ENCODE measurements around the gene DNAJB7.
A peak's percentile ranks its signal among the peaks of the same experiment; 100 is the strongest.
"Not testable (repeated sequence)": the region's sequence is repeated elsewhere in the genome, so short reads cannot be mapped to it uniquely, and the experiment has no call there.

DNAJB7 gene

DNA sequence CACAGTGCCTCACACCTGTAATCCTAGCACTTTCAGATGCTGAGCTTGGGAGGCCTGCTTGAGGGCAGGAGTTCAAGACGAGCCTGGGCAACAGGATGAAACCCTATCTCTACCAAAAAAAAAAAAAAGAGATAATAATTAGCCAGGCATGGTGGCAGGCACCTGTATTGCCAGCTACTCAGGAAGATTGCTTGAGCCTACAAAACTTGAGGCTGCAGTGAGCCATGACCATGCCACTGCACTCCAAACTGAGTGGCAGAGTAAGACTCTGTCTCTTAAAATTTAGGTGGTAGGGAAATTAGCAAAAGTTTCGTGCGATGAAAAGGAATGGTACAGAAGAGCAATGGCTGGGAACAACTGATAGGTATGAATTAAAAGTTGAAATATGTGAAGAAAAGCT lies 23.4 kb downstream of the DNAJB7 start:
- no peak for DNase-seq

DNA sequence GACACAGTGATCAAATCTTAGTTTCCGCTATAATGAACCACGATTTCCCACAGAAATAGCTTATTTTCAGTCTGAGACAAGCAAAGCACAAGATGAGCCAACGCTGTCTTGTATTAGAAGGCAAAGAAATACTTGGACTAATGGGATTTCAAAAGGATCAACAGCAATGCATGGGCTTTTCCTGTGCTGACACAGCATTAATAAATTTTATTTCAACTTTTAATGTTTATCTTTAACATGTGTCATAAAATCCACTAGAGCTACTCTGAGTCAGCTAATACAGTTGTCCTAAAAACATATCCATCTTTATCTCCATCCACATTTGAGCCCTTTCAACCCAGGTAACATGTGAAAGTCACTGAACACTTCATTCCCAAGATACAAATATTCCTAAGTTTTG lies 27.3 kb downstream of the DNAJB7 start:
- no peak for DNase-seq

- DNase-seq = no peak
Measured at GRCh38 chr22:40829131-40829530, 32.8 kb downstream of the DNAJB7 start.

DNA sequence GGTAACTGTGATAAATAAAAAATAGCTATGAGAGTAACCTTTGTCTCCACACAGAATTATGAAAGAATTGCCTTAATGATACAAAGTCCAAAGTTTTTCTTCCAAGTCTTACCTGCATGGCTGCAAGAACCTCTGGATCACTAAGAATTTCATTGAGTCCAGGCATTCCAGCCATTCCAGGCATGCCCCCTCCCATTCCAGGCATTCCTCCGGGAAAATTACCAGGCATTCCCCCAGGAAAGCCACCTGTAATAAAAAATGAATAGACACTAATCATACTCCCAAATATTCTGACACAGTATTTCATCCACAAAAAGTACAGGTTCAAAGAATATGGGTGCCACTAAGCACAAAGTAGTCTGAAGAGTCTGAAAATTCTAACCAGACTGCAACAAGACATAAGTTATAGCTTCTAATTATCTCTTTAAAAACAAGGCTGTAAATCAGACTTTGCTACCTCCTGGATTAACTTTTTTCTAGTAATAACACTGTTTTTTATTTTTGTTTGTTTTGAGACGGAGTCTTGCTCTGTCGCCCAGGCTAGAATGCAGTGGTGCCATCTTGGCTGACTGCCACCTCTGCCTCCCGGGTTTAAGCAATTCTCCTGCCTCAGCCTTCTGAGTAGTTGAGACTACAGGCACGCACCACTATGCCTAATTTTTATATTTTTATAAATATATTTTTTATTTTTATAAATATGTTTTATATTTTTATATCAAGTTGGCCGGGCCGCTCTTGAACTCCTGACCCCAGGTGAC lies 34.8 kb downstream of the DNAJB7 start:
- no peak for DNase-seq

GRCh38 chr22:40826292-40826691 lies 35.6 kb downstream of the DNAJB7 start:
- not testable (repeated sequence) for DNase-seq

- DNase-seq = no peak
Measured at GRCh38 chr22:40823426-40823825, 38.5 kb downstream of the DNAJB7 start.

DNA sequence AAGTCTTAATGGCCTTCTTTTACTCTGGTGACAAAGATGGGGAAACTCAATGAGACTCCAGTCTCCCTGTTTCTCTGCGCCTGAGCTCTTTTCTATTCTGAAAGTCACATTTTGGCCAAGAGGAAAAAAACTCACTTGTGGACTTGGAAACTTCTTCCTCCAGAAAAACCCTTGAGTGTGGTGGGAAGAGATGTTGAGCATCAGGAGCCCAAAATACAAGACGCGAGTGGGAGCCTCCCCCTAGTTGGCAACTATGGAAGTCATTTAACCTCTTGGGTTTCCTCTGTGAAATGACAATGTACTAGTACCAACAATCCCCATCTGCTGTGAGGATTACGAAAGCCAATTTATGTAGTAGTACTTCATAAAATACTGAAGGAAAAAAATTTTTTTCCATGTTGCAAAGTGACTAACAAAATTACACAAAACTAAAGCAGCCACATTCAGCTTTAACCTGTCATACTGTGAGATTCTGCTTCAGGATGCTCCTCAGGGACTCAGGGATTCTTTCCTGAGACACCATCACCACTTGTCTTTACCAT lies 42.2 kb downstream of the DNAJB7 start:
- no peak for DNase-seq

GRCh38 chr22:40818747-40819598 lies 42.9 kb downstream of the DNAJB7 start, which contains the start of gene SLC25A17:
SLC25A17 (minus strand) TSS chr22:40819346; CDS start chr22:40819248, 98 bp downstream.
- DNase-seq = peak; percentile 84 to 85

- no peak for DNase-seq
Measured at GRCh38 chr22:40818192-40818746, 43.6 kb downstream of the DNAJB7 start.

DNA sequence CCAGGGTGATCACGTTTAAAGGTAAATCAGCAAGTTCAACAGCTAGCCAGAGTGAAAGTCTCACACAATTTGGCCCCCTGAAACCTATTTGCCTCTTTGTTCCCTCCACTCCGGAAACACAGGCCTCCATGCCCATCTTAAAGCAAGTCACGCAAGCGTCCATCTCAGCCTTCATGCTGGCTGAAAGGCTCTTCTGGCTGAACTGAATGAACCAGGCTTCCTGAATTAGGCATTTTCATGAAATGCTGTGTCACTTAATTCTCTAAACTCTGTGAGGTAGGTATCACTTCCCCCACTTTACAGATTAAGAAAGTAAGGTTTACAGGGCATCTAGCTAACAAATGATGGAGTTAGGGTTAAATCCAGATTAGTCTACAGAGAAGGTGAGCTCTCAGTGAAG lies 44.2 kb downstream of the DNAJB7 start:
- DNase-seq = no peak

- no peak for DNase-seq
Measured at GRCh38 chr22:40813912-40814315, 48.0 kb downstream of the DNAJB7 start.

All from stimulated activated CD4-positive, alpha-beta T cell treated with anti-CD3 and anti-CD28 coated beads, Interleukin-4, amount 100 ng/mL, for 4 hours (primary cell).